Astrocyte of the spinal cord (primary cell): ENCODE data around the gene SLC9A8.

ENCODE experiments used
- DNase-seq: peaks from one replicate; pipeline ENCODE4 v3.0.0; 2011; ENCODE audit warnings: low read depth, low spot score
- H3K4me3 ChIP-seq: 2 replicates; pipeline ENCODE4 v1.5.1; 2011; ENCODE audit warnings: low read depth, mild to moderate bottlenecking, low read length, moderate library complexity
- in situ Hi-C: cut with HindIII; loops from 2 replicates; pipeline ENCODE4 v1.10.0; 2017; ENCODE audit warnings: low sequenced_read_pairs
- TF ChIP-seq, protein P1 (sequence below): IDR thresholded peaks from 2 replicates; pipeline ENCODE4 v1.5.1; 2012; ENCODE audit warnings: low read depth, mild to moderate bottlenecking, low read length, inconsistent platforms

SLC9A8 gene

GRCh38 chr20:49938173-49939163 lies 125.8 kb downstream of the SLC9A8 start:
- DNase-seq = peak; percentile 72
- TF ChIP-seq, protein P1, sequence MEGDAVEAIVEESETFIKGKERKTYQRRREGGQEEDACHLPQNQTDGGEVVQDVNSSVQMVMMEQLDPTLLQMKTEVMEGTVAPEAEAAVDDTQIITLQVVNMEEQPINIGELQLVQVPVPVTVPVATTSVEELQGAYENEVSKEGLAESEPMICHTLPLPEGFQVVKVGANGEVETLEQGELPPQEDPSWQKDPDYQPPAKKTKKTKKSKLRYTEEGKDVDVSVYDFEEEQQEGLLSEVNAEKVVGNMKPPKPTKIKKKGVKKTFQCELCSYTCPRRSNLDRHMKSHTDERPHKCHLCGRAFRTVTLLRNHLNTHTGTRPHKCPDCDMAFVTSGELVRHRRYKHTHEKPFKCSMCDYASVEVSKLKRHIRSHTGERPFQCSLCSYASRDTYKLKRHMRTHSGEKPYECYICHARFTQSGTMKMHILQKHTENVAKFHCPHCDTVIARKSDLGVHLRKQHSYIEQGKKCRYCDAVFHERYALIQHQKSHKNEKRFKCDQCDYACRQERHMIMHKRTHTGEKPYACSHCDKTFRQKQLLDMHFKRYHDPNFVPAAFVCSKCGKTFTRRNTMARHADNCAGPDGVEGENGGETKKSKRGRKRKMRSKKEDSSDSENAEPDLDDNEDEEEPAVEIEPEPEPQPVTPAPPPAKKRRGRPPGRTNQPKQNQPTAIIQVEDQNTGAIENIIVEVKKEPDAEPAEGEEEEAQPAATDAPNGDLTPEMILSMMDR = no peak
- in situ Hi-C loops = no loop called here
- no peak overlapping the region for H3K4me3 ChIP-seq

DNA sequence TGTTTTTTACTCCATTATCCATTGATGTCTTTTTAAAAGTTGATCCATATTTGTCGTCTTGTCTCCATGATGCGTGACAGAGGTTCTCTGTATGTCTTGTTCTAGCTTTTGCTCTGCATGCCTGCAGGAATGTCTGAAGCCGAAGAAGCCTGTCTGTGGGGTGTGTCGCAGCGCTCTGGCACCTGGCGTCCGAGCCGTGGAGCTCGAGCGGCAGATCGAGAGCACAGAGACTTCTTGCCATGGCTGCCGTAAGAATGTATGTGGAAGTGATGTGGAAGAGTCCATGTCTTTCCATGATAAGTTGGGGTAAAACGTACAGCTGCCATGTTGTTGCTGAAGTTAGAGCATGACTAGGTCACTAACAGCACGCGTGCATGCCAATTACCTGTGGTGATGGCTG lies 128.8 kb downstream of the SLC9A8 start:
- DNase-seq = no peak
- in situ Hi-C loops = no loop called here
- no peak overlapping the region for H3K4me3 ChIP-seq
- TF ChIP-seq, protein P1 = no peak
